ENCODE measurements around the gene SULT1A1. TPM values are rescaled to one million over a fixed set of nuclear protein-coding genes. Genes with fewer than 3 reads are reported as not detected.
"Not testable (repeated sequence)": the region's sequence is repeated elsewhere in the genome, so short reads cannot be mapped to it uniquely, and the experiment has no call there.

SULT1A1 gene
- total RNA-seq, 1 experiment from 2014 or later: 122 TPM

DNA sequence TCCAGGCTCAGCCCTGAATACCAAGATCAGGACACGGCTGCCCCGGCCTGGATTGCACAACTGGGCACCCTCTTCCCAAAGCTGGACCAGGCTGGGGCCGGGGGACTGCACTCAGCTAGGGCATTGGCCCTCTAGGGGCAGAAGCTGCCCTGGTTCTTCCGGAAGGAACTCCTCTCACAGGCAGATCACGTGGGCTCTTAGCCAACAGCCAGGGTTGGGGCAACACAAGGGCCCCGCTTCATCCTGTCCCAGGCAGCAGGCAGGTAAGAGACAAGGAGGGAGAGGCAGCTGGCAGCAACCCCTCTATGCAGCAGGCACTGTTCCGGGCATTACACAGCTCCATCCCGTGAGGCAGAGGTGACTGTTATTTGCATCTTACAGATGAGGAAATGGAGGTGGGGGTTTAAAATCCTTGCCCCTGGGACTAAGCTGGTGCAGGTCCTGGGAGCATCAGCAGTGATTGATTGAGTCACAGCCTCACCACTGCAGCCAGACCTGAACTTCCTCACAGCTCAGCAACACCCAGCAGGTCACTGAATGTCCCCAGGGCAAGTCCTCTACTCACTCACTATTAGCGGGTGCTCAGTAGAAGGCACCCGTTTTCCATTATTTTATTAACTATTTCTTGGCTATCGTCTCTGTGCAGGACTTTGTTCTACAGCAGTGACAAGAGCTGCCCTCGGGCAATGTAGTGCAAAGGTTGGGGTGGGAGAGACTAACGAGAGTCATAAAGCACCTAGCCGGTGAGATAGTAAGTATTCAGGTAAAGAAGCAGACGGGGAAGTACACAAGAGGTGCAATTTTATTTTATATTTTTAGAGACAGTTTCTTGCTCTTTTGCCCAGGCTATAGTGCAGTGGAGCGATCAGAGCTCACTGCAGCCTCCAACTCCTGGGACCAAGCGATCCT is 10.2 kb downstream of the SULT1A1 start:
- not testable (repeated sequence) for H3K9me3 ChIP-seq (ENCODE audit: low read length); H3K4me3 ChIP-seq (ENCODE audit: low read length); H2AFZ ChIP-seq (ENCODE audit: low read length); H3K4me2 ChIP-seq (ENCODE audit: low read depth, low read length, poor library complexity, severe bottlenecking); H3K9ac ChIP-seq (ENCODE audit: low read length); H3K79me2 ChIP-seq (ENCODE audit: low read length); H3K27ac ChIP-seq (ENCODE audit: low read length); H3K27me3 ChIP-seq (ENCODE audit: low read length); H3K36me3 ChIP-seq (ENCODE audit: insufficient read depth, low read length); H4K20me1 ChIP-seq (ENCODE audit: insufficient read depth, low read depth, low read length); H3K9me2 ChIP-seq (replicated peaks; ENCODE audit: insufficient read depth, low read length); DNase-seq
- peaks cover 63% of the 10 kb centered on the region for H3K4me1 ChIP-seq (ENCODE audit: low read length)

DNA sequence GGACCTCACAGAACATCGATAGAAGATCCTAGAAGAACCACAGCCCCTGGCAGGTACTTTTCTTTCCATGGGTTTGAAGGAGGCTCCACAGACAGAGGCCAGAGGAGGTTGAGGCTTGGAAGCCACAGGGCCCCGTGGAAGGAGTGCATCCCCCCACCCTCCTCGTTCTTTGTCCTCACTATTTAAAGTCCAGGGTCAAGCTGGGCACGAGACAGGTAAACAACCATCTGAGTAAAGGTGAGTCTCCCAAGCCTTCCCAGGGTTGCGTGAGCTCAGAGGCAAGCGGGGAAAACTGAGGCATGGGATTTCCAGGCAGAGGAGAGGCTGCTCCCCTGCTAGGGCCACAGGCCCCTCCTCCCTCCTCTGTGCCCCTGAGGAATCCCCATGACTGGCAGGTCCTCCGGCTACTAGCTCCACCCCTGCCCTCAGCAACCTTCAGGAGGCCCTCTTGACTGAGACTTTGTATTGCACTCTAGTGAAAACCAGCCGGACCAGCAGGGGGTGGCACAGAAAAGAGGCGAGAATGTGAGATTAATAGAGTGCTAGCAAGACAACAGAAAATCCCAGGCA is 12.1 kb downstream of the SULT1A1 start:
- no peaks in the 10 kb centered on the region for H3K36me3 ChIP-seq (ENCODE audit: insufficient read depth, low read length)
- no peaks in the 10 kb centered on the region for H3K9me3 ChIP-seq (ENCODE audit: low read length)
- peak overlapping the region; percentile 99 for H3K4me2 ChIP-seq (ENCODE audit: low read depth, low read length, poor library complexity, severe bottlenecking)
- DNase-seq: peak; percentile 97
- H3K27ac ChIP-seq (ENCODE audit: low read length): peak overlapping the region; percentile 94
- H3K79me2 ChIP-seq (ENCODE audit: low read length): peaks cover 10% of the 10 kb centered on the region; the same call in 1 of the 2 replicates
- no peaks in the 10 kb centered on the region for H4K20me1 ChIP-seq (ENCODE audit: insufficient read depth, low read depth, low read length)
- H3K4me1 ChIP-seq (ENCODE audit: low read length): peaks cover 45% of the 10 kb centered on the region
- H2AFZ ChIP-seq (ENCODE audit: low read length): no peak overlapping the region
- peak overlapping the region; percentile 87 for H3K9ac ChIP-seq (ENCODE audit: low read length)
- no peaks in the 10 kb centered on the region for H3K9me2 ChIP-seq (replicated peaks; ENCODE audit: insufficient read depth, low read length)
- no peaks in the 10 kb centered on the region for H3K27me3 ChIP-seq (ENCODE audit: low read length)
- H3K4me3 ChIP-seq (ENCODE audit: low read length): peak overlapping the region; percentile 74

DNA sequence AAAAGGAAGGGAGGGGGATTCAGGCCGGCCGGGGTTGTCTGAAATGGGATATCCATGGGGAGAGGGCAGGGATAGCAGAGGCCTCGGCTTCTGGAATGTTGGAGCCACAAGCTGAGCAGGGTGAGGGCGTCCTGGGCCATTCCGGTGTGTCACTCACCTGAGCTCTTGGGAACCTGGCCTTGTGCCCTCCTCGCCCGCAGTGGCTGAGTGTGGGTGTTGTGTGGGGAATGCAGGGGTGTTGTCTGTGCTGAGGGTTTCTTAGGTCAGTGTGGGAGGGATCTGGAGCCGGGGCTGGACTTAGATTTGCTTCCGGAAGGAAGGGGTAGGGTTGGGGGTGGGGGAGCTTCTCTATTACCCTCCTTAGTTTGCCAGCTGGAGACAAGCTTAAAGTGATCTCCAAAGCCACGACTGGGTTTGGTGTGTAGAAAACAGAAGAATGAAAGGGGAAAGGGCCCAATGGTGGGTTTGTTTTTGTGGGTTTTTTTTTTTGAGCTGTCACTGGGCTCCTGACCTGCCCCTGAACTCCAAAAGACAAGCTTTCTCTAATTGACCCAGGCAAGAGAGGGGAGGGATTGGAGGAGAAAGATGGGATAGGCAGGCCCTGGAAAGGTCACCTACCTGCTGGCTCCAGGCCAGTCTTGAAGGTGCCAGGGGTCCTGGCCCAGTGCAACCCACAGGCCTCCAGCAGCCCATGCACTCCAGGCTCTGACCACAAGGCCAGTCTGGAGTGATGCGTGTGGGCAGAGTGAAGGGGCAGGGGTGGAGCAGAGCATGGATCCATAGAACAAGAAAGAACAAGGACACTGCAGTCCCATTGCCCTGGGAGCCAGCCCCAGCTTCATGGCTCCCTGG is 12.8 kb downstream of the SULT1A1 start, which contains the start of gene SULT1A2:
Gene SULT1A2, minus strand, starts transcription at position 211 of the 852 bp plus-strand sequence. CDS start 1,120 bp downstream, outside the sequence.
- H3K27ac ChIP-seq (ENCODE audit: low read length): peak within 1 kb of the TSS; percentile 94
- no peaks in the 10 kb centered on the region for H3K9me2 ChIP-seq (replicated peaks; ENCODE audit: insufficient read depth, low read length)
- peaks cover 10% of the 10 kb centered on the region; the same call in 1 of the 2 replicates for H3K79me2 ChIP-seq (ENCODE audit: low read length)
- H3K4me2 ChIP-seq (ENCODE audit: low read depth, low read length, poor library complexity, severe bottlenecking): peak within 1 kb of the TSS; percentile 99
- no peaks in the 10 kb centered on the region for H3K36me3 ChIP-seq (ENCODE audit: insufficient read depth, low read length)
- no peaks in the 10 kb centered on the region for H3K27me3 ChIP-seq (ENCODE audit: low read length)
- H3K9me3 ChIP-seq (ENCODE audit: low read length): no peaks in the 10 kb centered on the region
- H2AFZ ChIP-seq (ENCODE audit: low read length): no peak within 1 kb of the TSS
- peak; percentile 54 for DNase-seq
- no peaks in the 10 kb centered on the region for H4K20me1 ChIP-seq (ENCODE audit: insufficient read depth, low read depth, low read length)
- peak within 1 kb of the TSS; percentile 74 for H3K4me3 ChIP-seq (ENCODE audit: low read length)
- H3K9ac ChIP-seq (ENCODE audit: low read length): peak within 1 kb of the TSS; percentile 87
- peaks cover 40% of the 10 kb centered on the region for H3K4me1 ChIP-seq (ENCODE audit: low read length)

DNA sequence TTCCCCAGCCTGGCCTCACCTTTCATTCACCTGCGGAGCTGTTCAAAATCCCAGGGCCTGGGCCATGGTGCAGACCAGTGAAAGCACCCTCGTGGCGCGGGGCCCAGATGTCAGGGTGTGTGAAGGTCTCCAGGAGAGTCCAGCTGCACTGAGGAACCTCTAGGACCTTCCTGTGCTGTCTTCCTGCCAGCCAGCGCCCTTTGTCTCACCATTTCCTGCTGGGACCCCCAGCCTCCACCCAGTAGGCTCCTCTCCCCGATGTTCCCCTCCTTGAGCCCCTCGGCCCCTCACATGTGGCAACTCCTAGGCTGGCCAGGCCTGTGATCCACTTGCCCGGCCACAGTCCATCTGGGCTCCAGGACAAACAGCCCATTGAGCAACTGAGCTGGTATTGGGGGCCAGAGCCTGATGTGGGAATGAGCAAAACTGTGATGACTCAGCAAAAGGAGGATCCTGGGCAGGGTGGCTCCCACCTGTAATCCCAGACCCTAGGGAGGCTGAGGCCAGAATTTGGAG is 13.7 kb downstream of the SULT1A1 start:
- no peaks in the 10 kb centered on the region for H3K36me3 ChIP-seq (ENCODE audit: insufficient read depth, low read length)
- no peaks in the 10 kb centered on the region for H3K9me3 ChIP-seq (ENCODE audit: low read length)
- H3K4me2 ChIP-seq (ENCODE audit: low read depth, low read length, poor library complexity, severe bottlenecking): peak overlapping the region; percentile 99
- no peaks in the 10 kb centered on the region for H3K27me3 ChIP-seq (ENCODE audit: low read length)
- H3K9ac ChIP-seq (ENCODE audit: low read length): peak overlapping the region; percentile 87
- no peak overlapping the region; the same call in 1 of the 2 replicates for H3K4me3 ChIP-seq (ENCODE audit: low read length)
- H4K20me1 ChIP-seq (ENCODE audit: insufficient read depth, low read depth, low read length): no peaks in the 10 kb centered on the region
- DNase-seq: no peak
- peaks cover 10% of the 10 kb centered on the region; the same call in 1 of the 2 replicates for H3K79me2 ChIP-seq (ENCODE audit: low read length)
- H3K27ac ChIP-seq (ENCODE audit: low read length): peak overlapping the region; percentile 94
- peaks cover 33% of the 10 kb centered on the region for H3K4me1 ChIP-seq (ENCODE audit: low read length)
- H3K9me2 ChIP-seq (replicated peaks; ENCODE audit: insufficient read depth, low read length): no peaks in the 10 kb centered on the region
- no peak overlapping the region for H2AFZ ChIP-seq (ENCODE audit: low read length)

DNA sequence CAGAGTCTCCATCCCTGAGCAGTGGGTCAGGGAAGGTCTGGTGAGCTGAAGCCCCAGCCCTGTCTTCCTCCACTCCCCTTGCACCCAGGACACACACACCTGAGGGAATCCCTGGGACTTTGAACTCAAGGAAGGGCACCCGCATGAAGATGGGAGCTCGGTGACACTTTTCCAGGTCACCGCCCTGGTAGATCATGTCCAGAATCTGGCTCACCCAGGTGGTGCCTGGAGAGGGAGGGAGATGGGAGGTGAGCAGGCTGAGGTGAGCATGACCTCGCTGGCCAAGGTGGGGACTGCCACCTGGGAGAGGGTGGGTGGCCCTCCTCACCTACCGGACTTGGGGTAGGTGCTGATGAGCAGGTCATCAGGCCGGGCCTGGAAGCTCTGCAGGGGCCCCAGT is 14.4 kb downstream of the SULT1A1 start:
- not testable (repeated sequence) for H3K79me2 ChIP-seq (ENCODE audit: low read length); H3K36me3 ChIP-seq (ENCODE audit: insufficient read depth, low read length); H3K9me2 ChIP-seq (replicated peaks; ENCODE audit: insufficient read depth, low read length); H4K20me1 ChIP-seq (ENCODE audit: insufficient read depth, low read depth, low read length); H3K9ac ChIP-seq (ENCODE audit: low read length); H3K27me3 ChIP-seq (ENCODE audit: low read length); DNase-seq; H3K4me2 ChIP-seq (ENCODE audit: low read depth, low read length, poor library complexity, severe bottlenecking); H2AFZ ChIP-seq (ENCODE audit: low read length); H3K9me3 ChIP-seq (ENCODE audit: low read length); H3K4me3 ChIP-seq (ENCODE audit: low read length)
- peak overlapping the region; percentile 59; the same call in 1 of the 2 replicates for H3K27ac ChIP-seq (ENCODE audit: low read length)
- H3K4me1 ChIP-seq (ENCODE audit: low read length): peaks cover 29% of the 10 kb centered on the region

DNA sequence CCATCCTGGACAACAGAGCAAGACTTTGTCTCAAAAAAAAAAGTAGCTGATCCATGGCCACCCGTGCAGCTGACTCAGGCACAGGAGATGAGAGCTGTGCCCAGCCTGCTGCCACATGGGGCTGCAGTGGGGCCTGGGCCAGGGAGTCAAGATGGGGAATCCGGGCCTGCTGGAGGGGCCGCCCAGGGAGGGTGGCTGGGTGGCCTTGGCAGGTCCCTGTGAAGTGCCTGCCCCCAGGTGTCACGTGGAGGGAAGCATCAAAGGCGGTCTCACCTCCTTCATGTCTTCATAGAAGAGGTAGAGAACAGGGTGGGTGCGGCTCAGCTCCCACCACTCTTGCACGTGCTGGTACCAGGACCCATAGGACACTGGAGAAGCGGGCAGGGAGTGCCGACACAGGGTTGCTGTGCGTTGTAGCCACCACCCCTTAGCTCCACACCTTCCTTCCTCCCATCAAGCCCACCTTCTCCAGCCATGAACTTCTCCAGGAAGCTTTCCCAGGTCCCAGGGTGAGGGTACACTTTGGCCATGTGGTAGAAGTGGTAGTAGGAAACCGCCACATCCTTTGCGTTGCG is 16.8 kb downstream of the SULT1A1 start:
- peaks cover 23% of the 10 kb centered on the region for H3K4me1 ChIP-seq (ENCODE audit: low read length)
- H2AFZ ChIP-seq (ENCODE audit: low read length): no peak overlapping the region
- H3K9me3 ChIP-seq (ENCODE audit: low read length): no peaks in the 10 kb centered on the region
- H3K27ac ChIP-seq (ENCODE audit: low read length): no peak overlapping the region
- no peaks in the 10 kb centered on the region for H3K9me2 ChIP-seq (replicated peaks; ENCODE audit: insufficient read depth, low read length)
- H3K4me2 ChIP-seq (ENCODE audit: low read depth, low read length, poor library complexity, severe bottlenecking): no peak overlapping the region
- peaks cover 10% of the 10 kb centered on the region; the same call in 1 of the 2 replicates for H3K79me2 ChIP-seq (ENCODE audit: low read length)
- no peak overlapping the region for H3K9ac ChIP-seq (ENCODE audit: low read length)
- H4K20me1 ChIP-seq (ENCODE audit: insufficient read depth, low read depth, low read length): no peaks in the 10 kb centered on the region
- H3K27me3 ChIP-seq (ENCODE audit: low read length): no peaks in the 10 kb centered on the region
- peaks cover 3% of the 10 kb centered on the region; the same call in 1 of the 2 replicates for H3K36me3 ChIP-seq (ENCODE audit: insufficient read depth, low read length)
- DNase-seq: no peak
- no peak overlapping the region for H3K4me3 ChIP-seq (ENCODE audit: low read length)

DNA sequence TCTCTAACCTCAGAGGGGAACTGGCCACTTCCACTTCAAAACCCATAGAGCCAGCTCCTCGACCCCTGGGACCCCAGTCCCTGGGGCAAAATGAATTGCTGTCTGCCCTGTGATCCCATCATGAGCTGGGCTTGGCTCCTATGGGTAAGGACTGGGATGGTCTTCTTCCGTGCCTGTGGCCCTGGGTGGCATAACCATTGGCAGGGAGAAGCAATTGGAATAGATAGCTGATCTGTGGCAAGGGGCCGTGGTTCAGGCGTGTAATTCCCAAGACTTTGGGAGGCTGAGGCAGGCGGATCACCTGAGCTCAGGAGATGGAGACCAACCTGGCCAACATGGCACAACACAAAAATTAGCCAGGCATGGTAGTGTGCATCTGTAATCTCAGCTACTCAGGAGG is 17.3 kb downstream of the SULT1A1 start:
- Histone ChIP-seq H3K9me2 (replicated peaks; ENCODE audit: insufficient read depth, low read length) (no peaks in the 10 kb centered on the region), H4K20me1 (ENCODE audit: insufficient read depth, low read depth, low read length) (no peaks in the 10 kb centered on the region), H3K27me3 (ENCODE audit: low read length) (no peaks in the 10 kb centered on the region), H3K4me3 (ENCODE audit: low read length) (no peak overlapping the region), H3K9me3 (ENCODE audit: low read length) (no peaks in the 10 kb centered on the region), H3K4me1 (ENCODE audit: low read length) (peaks cover 18% of the 10 kb centered on the region), H3K9ac (ENCODE audit: low read length) (no peak overlapping the region), H3K4me2 (ENCODE audit: low read depth, low read length, poor library complexity, severe bottlenecking) (no peak overlapping the region), H3K79me2 (ENCODE audit: low read length) (peaks cover 7% of the 10 kb centered on the region; the same call in 1 of the 2 replicates), H2AFZ (ENCODE audit: low read length) (no peak overlapping the region), H3K36me3 (ENCODE audit: insufficient read depth, low read length) (peaks cover 3% of the 10 kb centered on the region; the same call in 1 of the 2 replicates), H3K27ac (ENCODE audit: low read length) (no peak overlapping the region)
- DNase-seq: no peak
